ENCODE data around the gene SPTB.

The SPTB gene

DNA sequence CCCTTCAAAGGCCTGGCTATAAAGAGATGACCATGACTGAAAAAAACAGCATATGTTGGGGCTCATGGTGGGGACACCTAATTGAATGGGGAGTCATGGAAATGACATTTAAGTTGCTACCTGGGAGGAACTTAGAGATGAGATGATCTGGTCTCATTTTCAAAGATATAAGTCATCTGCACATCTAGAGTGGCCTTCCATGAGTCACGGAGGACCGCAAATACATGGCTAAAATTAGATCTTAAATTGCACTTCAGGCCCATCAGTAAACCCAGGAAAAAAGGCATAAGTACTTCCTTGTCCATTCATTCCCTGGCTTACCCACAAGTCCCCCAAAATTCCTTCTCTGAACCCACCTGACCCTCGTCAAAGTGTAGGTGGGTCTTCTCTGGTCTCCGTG lies 53.4 kb downstream of the SPTB start:
- ATAC-seq (ENCODE audit: insufficient read depth, low read depth) = no peak
- TF ChIP-seq, protein P1, sequence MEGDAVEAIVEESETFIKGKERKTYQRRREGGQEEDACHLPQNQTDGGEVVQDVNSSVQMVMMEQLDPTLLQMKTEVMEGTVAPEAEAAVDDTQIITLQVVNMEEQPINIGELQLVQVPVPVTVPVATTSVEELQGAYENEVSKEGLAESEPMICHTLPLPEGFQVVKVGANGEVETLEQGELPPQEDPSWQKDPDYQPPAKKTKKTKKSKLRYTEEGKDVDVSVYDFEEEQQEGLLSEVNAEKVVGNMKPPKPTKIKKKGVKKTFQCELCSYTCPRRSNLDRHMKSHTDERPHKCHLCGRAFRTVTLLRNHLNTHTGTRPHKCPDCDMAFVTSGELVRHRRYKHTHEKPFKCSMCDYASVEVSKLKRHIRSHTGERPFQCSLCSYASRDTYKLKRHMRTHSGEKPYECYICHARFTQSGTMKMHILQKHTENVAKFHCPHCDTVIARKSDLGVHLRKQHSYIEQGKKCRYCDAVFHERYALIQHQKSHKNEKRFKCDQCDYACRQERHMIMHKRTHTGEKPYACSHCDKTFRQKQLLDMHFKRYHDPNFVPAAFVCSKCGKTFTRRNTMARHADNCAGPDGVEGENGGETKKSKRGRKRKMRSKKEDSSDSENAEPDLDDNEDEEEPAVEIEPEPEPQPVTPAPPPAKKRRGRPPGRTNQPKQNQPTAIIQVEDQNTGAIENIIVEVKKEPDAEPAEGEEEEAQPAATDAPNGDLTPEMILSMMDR (IDR thresholded peaks at IDR 0.05; ENCODE audit: borderline replicate concordance, extremely low read depth, low read length, poor library complexity, severe bottlenecking) = no peak
- TF ChIP-seq EZH2 (IDR thresholded peaks at IDR 0.05; ENCODE audit: borderline replicate concordance, low read depth, low read length, severe bottlenecking) = no peak
- no peaks in the 10 kb centered on the region for H3K4me1 ChIP-seq (ENCODE audit: insufficient read depth, low read length)

DNA sequence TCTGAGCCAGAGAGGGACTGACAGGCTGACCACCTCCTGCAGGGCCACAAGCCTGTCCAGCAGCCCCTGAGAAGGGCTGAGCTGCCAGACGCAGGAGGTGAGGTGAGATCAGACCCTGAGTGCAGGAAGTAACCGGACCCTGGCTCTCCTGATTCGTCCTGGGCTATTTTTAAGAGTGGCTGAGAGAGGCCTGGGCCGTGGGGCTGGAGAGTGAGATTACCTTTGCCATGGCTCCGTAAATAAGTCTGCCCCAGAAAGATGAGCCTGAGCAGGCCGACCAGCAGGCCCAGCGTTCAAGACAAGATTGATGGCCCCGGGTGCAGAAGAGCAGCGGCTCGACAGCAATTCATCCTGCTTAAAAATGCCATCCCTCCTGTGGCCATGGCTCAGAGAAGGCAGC lies 54.2 kb downstream of the SPTB start:
- H3K4me3 ChIP-seq (ENCODE audit: low read depth in 1 of 2, low read length in 2 of 2) = no peak overlapping the region
- no peaks in the 10 kb centered on the region for H3K79me2 ChIP-seq (ENCODE audit: insufficient read depth, low read length)
- no peaks in the 10 kb centered on the region for H3K9me3 ChIP-seq (ENCODE audit: insufficient read depth, low read length, severe bottlenecking)
- no peak for ATAC-seq (ENCODE audit: insufficient read depth, low read depth)
- H3K9ac ChIP-seq (ENCODE audit: low read depth, low read length) = no peak overlapping the region
- H4K20me1 ChIP-seq (ENCODE audit: insufficient read depth, low read length) = no peaks in the 10 kb centered on the region; the same call in none of the 2 replicates
- TF ChIP-seq EZH2 (IDR thresholded peaks at IDR 0.05; ENCODE audit: borderline replicate concordance, low read depth, low read length, severe bottlenecking) = no peak
- TF ChIP-seq, protein P1 (IDR thresholded peaks at IDR 0.05; ENCODE audit: borderline replicate concordance, extremely low read depth, low read length, poor library complexity, severe bottlenecking) = no peak
- H3K27me3 ChIP-seq (ENCODE audit: insufficient read depth, low read length, poor library complexity) = peaks cover 29% of the 10 kb centered on the region
- DNase-seq = no peak
- H3K36me3 ChIP-seq (ENCODE audit: insufficient read depth, low read length) = no peaks in the 10 kb centered on the region
- no peak overlapping the region for H3K4me2 ChIP-seq (ENCODE audit: insufficient read depth, low read length)
- no peak overlapping the region for H2AFZ ChIP-seq (ENCODE audit: low read depth, low read length)
- no peak overlapping the region for H3K27ac ChIP-seq (ENCODE audit: low read length)
- H3K4me1 ChIP-seq (ENCODE audit: insufficient read depth, low read length) = no peaks in the 10 kb centered on the region

More for the DNA sequence above, 53.4 kb downstream of the SPTB start:
- H3K4me3 ChIP-seq (ENCODE audit: low read depth in 1 of 2, low read length in 2 of 2) = no peak overlapping the region
- peaks cover 30% of the 10 kb centered on the region for H3K27me3 ChIP-seq (ENCODE audit: insufficient read depth, low read length, poor library complexity)
- H3K9ac ChIP-seq (ENCODE audit: low read depth, low read length) = no peak overlapping the region
- H3K79me2 ChIP-seq (ENCODE audit: insufficient read depth, low read length) = no peaks in the 10 kb centered on the region
- no peak overlapping the region for H3K4me2 ChIP-seq (ENCODE audit: insufficient read depth, low read length)
- H3K9me3 ChIP-seq (ENCODE audit: insufficient read depth, low read length, severe bottlenecking) = no peaks in the 10 kb centered on the region
- DNase-seq = no peak
- H3K36me3 ChIP-seq (ENCODE audit: insufficient read depth, low read length) = no peaks in the 10 kb centered on the region
- H4K20me1 ChIP-seq (ENCODE audit: insufficient read depth, low read length) = no peaks in the 10 kb centered on the region; the same call in none of the 2 replicates
- no peak overlapping the region for H2AFZ ChIP-seq (ENCODE audit: low read depth, low read length)
- no peak overlapping the region for H3K27ac ChIP-seq (ENCODE audit: low read length)

DNA sequence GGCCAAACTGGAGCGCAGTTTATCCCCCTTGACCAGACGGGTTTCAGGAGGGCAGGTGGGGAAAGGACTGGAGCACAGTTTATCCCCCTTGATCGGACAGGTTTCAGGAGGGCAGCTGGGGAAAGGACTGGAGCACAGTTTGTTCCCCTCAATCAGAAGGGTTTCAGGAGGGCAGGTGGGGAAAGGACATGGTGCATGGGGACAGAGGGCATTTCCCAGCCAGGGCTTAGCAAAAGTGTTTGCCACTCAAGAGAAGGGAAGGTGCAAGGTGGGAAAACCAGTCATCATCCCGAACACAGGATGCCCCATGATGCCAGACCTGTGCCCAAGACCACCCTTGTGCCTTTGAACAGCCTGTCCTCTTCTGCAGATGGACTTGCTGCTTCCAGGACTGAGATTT lies 54.7 kb downstream of the SPTB start:
- no peaks in the 10 kb centered on the region; the same call in none of the 2 replicates for H4K20me1 ChIP-seq (ENCODE audit: insufficient read depth, low read length)
- ATAC-seq (ENCODE audit: insufficient read depth, low read depth) = no peak
- H3K27me3 ChIP-seq (ENCODE audit: insufficient read depth, low read length, poor library complexity) = peaks cover 32% of the 10 kb centered on the region
- TF ChIP-seq EZH2 (IDR thresholded peaks at IDR 0.05; ENCODE audit: borderline replicate concordance, low read depth, low read length, severe bottlenecking) = no peak
- TF ChIP-seq, protein P1 (IDR thresholded peaks at IDR 0.05; ENCODE audit: borderline replicate concordance, extremely low read depth, low read length, poor library complexity, severe bottlenecking) = no peak
- no peak for DNase-seq
- H3K4me1 ChIP-seq (ENCODE audit: insufficient read depth, low read length) = no peaks in the 10 kb centered on the region
- no peak overlapping the region for H3K27ac ChIP-seq (ENCODE audit: low read length)
- no peaks in the 10 kb centered on the region for H3K79me2 ChIP-seq (ENCODE audit: insufficient read depth, low read length)
- H3K9me3 ChIP-seq (ENCODE audit: insufficient read depth, low read length, severe bottlenecking) = no peaks in the 10 kb centered on the region
- H3K4me3 ChIP-seq (ENCODE audit: low read depth in 1 of 2, low read length in 2 of 2) = no peak overlapping the region
- H3K4me2 ChIP-seq (ENCODE audit: insufficient read depth, low read length) = no peak overlapping the region
- H3K36me3 ChIP-seq (ENCODE audit: insufficient read depth, low read length) = no peaks in the 10 kb centered on the region
- H3K9ac ChIP-seq (ENCODE audit: low read depth, low read length) = no peak overlapping the region
- no peak overlapping the region for H2AFZ ChIP-seq (ENCODE audit: low read depth, low read length)

DNA sequence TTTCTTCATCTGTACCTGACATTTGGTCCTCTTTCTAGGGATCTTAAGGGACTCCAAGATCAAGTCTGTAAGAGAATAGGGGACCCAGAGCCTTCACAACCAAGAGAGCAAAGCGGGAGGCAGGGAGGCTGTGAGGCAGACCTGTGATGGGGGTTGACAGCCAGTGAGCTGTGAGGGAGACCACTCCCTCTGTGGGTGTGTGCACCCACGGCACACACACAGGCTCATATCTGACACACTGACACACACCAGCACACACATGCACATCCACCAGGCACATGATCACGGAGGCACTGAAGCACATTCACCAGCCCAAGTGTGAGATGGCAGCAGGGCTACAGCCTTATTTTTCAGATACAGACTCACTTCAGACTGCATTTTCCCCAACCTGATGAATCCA lies 55.2 kb downstream of the SPTB start:
- DNase-seq (no peak), ATAC-seq (ENCODE audit: insufficient read depth, low read depth) (no peak)
- Histone ChIP-seq H3K36me3 (ENCODE audit: insufficient read depth, low read length) (no peaks in the 10 kb centered on the region), H3K4me2 (ENCODE audit: insufficient read depth, low read length) (no peak overlapping the region), H3K4me1 (ENCODE audit: insufficient read depth, low read length) (no peaks in the 10 kb centered on the region), H3K4me3 (ENCODE audit: low read depth in 1 of 2, low read length in 2 of 2) (no peak overlapping the region), H2AFZ (ENCODE audit: low read depth, low read length) (no peak overlapping the region), H3K9ac (ENCODE audit: low read depth, low read length) (no peak overlapping the region), H4K20me1 (ENCODE audit: insufficient read depth, low read length) (no peaks in the 10 kb centered on the region; the same call in none of the 2 replicates), H3K9me3 (ENCODE audit: insufficient read depth, low read length, severe bottlenecking) (no peaks in the 10 kb centered on the region), H3K27ac (ENCODE audit: low read length) (no peak overlapping the region), H3K79me2 (ENCODE audit: insufficient read depth, low read length) (no peaks in the 10 kb centered on the region), H3K27me3 (ENCODE audit: insufficient read depth, low read length, poor library complexity) (peaks cover 32% of the 10 kb centered on the region)
- no peak for TF ChIP-seq EZH2 (IDR thresholded peaks at IDR 0.05; ENCODE audit: borderline replicate concordance, low read depth, low read length, severe bottlenecking)
- TF ChIP-seq, protein P1 (IDR thresholded peaks at IDR 0.05; ENCODE audit: borderline replicate concordance, extremely low read depth, low read length, poor library complexity, severe bottlenecking) = no peak

Measured in DND-41 (cell line).